Measurements from ENCODE around the gene HMGCS1.

GRCh38 chr5:43288269-43288831 lies 24.9 kb downstream of the HMGCS1 start:
- no peak for TF ChIP-seq POLR2A (IDR thresholded peaks at IDR 0.05)
- no peak for TF ChIP-seq CTCF (IDR thresholded peaks at IDR 0.05 in 4 of 5, conservative IDR thresholded peaks at IDR 0.05 in 1 of 5)

All from gastrocnemius medialis (tissue), 4 donors.